GM10266 (cell line): ENCODE results near the gene GPA33.

Experiments
- DNase-seq: peaks from one replicate; pipeline ENCODE4 v3.0.0; 2012; ENCODE audit errors: extremely low spot score
- CTCF ChIP-seq: IDR thresholded peaks from 2 replicates; pipeline ENCODE4 v1.5.1; 2012; ENCODE audit warnings: mild to moderate bottlenecking, low read depth; ENCODE audit not compliant: control insufficient read depth, insufficient read depth; ENCODE audit errors: missing control alignments

GPA33 gene

GRCh38 chr1:167056529-167057231, 33.5 kb downstream of the GPA33 start:
- DNase-seq, result no peak
- no peak for TF ChIP-seq CTCF

DNA sequence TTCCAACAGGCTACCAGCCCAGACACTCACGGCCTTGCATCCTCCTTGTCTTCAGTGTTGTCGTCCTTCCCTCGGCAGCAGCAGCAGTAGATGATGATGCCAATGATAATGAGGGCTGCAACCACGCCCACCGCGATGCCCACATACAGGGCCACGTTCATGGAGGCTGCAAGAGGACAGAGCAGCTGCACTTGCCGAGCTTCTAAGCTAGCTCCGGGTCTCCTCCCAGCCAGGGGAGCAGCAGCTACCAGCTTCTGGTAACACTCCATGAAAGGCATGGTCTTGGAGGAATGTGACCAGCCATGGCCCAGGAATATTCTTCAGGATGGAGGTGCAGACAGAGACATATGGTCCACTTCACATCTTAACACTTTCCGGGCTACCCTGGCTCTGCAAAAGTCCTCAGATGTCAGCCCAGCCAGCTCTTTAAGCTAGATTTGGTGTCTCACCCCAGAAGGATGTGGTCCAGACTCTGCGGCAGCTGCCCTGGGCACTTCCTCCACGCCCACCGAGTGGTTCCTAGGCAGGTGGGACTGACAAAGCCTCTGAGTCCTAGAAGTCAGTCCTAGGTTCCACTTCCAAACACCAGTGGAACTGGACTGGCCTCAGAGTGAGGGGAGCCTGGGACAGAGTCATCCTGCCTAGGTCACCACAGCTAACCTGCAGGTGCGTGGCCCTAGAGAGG, 35.1 kb downstream of the GPA33 start:
- TF ChIP-seq CTCF, result no peak
- no peak for DNase-seq

GRCh38 chr1:167054531-167054930, 35.6 kb downstream of the GPA33 start:
- no peak for DNase-seq
- TF ChIP-seq CTCF, result no peak

GRCh38 chr1:167052389-167052788, 37.8 kb downstream of the GPA33 start:
- no peak for DNase-seq
- peak; percentile 16 for TF ChIP-seq CTCF

DNA sequence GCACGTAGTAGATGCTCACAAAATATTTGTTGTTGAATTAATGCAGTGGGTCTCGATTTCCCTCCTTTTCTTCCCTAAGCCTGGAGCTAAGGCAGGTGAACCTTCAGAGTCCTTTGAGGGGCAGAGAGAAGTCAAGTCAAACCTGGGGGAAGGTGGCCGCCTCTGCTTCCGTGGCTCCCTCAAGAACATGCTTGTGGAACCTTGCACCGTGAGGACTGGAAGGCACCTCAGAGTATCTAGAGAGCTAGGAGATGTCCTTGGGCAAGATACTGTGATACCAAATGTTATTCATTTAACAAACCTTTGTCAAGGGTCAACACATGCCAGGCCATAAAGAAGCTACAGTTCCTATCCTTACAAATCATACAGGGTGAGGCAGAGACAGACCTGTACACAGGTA, 38.3 kb downstream of the GPA33 start:
- TF ChIP-seq CTCF, result no peak
- no peak for DNase-seq

DNA sequence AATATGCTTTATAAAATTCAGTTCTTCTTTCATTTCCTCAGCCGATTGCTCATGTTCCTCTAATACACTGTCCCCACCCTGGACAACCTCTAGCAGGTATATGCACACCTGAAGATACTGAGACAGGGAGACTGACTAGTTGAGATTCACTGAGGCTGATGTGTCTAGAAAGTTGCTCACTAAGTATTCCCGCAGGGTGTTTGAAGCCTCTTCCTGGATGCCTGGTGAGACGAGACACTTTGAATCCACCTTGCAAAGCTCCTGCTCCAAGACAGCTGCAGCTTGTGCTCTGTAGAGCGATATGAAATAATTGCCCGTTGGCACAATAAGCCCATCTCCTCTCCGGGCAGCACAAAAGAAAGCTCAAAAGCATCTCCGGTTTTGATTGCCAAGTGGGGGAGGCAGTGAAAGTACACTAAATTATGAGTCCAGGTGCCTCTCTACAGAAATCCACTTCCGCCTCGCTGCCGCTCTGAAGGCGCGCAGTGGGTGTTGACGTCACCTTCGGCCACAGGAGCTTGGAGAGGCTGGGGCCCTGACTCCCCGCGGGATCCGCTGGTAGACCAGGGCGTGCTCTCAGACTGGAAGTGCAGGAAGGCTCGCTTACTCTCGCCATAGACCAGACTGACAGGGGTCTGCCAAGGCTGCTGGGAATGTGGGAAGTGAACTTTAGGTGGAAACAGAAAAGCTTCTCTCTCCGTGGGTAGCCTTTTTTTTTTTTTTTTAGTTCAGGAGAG, 46.3 kb downstream of the GPA33 start:
- DNase-seq, result peak; percentile 61
- TF ChIP-seq CTCF, result no peak
